GM19328 (cell line): ENCODE results near the gene CYP4A11.
"Not testable (repeated sequence)": the region's sequence is repeated elsewhere in the genome, so short reads cannot be mapped to it uniquely, and the experiment has no call there.

Experiments used
- ATAC-seq: cut with Tn5 transposase; IDR thresholded peaks from one replicate; pipeline ENCODE4 v1.9.1; 2021; ENCODE audit warnings: mild to moderate bottlenecking, moderate library complexity; ENCODE audit not compliant: unreplicated experiment

The CYP4A11 gene, protein sequence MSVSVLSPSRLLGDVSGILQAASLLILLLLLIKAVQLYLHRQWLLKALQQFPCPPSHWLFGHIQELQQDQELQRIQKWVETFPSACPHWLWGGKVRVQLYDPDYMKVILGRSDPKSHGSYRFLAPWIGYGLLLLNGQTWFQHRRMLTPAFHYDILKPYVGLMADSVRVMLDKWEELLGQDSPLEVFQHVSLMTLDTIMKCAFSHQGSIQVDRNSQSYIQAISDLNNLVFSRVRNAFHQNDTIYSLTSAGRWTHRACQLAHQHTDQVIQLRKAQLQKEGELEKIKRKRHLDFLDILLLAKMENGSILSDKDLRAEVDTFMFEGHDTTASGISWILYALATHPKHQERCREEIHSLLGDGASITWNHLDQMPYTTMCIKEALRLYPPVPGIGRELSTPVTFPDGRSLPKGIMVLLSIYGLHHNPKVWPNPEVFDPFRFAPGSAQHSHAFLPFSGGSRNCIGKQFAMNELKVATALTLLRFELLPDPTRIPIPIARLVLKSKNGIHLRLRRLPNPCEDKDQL

DNA sequence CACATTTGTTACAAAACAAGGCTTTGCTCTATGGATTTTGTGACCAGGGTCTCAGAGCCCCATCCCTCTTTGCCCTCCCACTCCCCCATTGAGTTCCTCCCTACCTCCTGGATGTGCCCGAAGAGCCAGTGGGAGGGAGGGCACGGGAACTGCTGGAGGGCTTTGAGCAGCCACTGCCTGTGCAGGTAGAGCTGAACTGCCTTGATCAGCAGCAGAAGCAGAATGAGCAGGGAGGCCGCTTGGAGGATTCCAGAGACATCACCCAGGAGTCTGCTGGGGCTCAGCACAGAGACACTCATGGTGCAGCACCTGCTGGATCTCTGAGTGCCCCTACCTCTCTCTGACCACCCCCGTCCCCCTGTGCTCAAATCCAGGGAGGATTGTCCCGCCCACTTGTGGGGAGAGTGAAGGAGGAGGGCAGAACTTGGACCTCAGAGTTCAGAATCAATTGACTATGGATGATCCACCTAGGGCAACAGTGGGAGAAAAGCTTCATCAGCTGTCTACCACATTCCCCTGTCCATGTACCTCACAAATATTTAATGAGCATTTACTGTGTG, at the start of gene CYP4A11:
Gene CYP4A11, minus strand, starts transcription at position 342 of the 560 bp plus-strand sequence. Its CDS starts 43 bp downstream, at position 299.
- ATAC-seq: no peak

- ATAC-seq: not testable (repeated sequence)
These were observed 49.3 kb upstream of the CYP4A11 start for GRCh38 chr1:46990541-46990940.

DNA sequence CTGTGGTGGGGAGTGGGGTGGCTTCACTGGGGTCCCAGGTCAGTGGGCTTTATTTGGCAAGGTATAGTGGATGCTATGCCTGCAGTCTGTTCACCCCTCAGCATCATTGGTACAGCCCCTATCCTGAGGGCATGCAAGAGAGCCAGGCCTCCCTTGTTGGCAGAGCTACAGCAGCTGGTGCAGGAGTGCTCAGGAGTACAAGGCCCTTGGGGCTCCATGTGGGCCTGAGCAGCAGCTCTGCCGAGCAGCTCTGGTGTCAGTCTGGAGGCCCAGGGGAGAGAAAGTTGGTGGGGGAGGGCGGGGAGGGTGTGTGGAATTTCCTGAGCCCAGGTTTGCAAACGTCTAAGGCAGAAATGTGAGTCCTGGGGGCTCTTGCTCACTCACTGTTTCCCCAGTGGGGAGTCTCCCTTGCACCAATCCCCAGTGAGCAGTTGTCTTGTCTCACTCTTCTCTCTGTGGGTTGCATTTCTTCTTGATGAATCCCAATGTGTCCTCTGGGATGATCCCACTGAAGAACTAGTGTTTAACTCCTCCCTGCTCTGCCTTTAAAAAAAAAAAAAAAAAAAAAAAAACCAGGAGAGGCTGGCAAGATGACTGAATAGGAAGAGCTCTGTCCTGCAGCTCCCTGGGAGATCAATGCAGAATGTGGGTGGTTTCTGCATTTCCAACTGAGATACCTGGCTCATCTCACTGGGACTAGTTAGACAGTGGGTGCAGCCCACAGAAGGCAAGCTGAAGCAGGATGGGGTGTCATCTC, 42.7 kb upstream of the CYP4A11 start:
- ATAC-seq: no peak

- no peak for ATAC-seq
These were observed 42.0 kb upstream of the CYP4A11 start for GRCh38 chr1:46983166-46983829.

DNA sequence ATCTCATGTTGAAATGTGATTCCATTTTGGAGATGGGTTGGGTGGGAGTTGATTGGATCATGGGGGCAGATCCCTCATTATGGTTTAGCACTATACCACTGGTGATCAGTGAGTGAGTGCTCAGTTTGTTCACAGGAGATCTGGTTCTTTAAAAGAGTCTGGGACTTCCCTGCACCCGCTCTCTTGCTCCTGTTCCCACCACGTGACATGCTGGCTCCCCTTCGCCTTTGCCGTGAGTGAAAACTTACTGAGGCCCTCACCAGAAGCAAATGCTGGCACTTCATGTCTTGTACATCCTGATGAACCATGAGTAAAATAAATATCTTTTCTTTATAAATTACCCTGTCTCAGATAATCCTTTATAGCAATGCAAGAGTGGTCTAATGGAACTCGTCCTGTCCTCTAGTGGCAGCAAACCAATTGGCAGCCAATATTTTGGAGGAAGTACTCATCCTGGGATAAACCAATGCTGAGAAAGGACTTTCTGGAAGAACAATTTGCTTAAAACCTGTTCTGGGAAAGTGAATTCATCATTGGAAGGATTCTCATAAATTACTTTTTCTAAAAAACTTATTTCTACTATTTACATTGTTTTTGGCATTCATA, 27.8 kb upstream of the CYP4A11 start:
- ATAC-seq: no peak

DNA sequence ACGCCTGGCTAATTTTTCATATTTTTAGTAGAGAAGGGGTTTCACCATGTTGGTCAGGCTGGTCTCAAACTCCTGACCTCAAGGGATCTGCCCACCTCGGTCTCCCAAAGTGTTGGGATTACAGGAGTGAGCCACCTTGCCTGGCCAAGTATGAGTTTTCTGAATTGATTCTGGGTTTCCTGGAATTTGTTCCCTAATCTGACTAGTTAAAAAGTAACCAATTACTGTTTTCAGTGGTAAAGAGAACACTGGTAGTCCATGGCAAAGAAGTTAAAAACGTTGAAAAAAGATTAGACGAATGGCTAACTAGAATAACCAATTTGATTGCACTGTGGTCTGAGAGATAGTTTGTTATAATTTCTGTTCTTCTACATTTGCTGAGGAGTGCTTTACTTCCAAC, 21.0 kb upstream of the CYP4A11 start:
- ATAC-seq: not testable (repeated sequence)

- no peak for ATAC-seq
These were observed 19.9 kb upstream of the CYP4A11 start for GRCh38 chr1:46961066-46961758.

DNA sequence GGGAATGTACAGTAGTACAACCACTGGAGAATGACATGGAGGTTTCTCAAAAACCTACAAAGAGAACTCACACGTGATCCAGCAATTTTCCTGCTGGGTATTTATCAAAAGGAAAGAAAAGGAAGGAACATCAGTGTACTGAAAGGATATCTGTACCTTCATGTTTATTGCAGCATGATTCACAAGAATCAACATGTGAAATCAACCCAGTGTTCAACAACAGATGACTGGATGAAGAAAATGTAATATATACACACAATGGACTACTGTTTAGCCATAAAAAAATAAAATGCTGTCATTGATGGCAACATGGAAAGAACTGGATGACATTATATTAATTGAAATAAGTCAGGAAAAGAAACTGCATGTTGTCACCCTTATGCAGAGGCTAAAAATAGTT, 19.0 kb upstream of the CYP4A11 start:
- ATAC-seq: no peak

- ATAC-seq: not testable (repeated sequence)
These were observed 13.8 kb upstream of the CYP4A11 start for GRCh38 chr1:46955116-46955515.

GRCh38 chr1:46953847-46954246, 12.6 kb upstream of the CYP4A11 start:
- ATAC-seq: not testable (repeated sequence)

DNA sequence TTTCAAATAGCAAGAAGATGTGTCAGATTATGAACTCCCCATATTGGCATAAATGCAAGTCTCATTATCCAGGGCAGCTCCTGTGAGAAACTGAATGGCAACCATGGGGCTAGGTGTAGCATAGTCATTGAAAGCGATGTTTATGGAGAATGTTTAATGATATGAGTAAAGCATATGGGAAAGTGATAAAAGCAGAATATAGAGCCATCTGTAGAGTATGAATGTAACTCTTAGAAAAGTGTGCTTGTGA, 8.1 kb upstream of the CYP4A11 start:
- ATAC-seq: not testable (repeated sequence)

GRCh38 chr1:46948629-46949416, 7.5 kb upstream of the CYP4A11 start:
- ATAC-seq: no peak

DNA sequence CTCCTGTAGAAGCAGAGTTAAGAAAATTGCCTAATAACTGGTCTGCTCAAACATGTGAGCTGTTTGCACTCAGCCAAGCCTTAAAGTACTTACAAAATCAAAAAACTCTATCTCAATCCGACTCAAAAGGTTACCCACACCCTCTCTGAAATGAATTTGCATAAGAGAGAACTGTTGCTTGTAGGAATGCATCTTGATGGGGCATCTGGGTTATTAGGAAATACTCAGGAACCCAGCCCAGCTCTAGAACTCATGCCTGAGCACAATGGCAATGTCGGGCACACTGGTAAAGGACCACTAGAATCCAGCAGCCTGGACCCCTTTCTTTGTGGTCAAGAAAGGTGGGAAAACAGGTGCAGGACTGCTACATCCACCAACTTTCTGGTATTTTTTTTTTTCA, 6.4 kb upstream of the CYP4A11 start:
- ATAC-seq: not testable (repeated sequence)

- ATAC-seq: no peak
These were observed 810 bp upstream of the CYP4A11 start for GRCh38 chr1:46942086-46942485.

DNA sequence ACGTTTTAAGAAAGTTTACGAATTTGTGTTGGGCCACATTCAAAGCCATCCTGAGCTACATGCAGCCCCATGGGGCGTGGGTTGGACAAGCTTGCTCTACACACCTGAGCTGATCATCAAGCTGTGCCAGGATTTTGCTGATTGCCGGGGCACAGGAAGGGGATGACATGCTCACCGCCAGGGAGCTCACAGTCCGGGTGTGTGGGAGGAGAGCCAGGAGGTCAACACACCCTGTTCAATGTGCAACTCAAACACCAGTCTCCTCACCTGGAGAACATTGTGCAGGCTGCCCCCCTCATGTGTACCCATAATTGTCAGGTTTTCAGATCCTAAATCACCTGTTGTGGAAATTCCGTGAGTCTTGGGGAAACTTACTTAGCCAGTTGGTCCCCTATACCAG, 969 bp downstream of the CYP4A11 start:
- no peak for ATAC-seq

GRCh38 chr1:46937270-46937669, 4.0 kb downstream of the CYP4A11 start:
- no peak for ATAC-seq

DNA sequence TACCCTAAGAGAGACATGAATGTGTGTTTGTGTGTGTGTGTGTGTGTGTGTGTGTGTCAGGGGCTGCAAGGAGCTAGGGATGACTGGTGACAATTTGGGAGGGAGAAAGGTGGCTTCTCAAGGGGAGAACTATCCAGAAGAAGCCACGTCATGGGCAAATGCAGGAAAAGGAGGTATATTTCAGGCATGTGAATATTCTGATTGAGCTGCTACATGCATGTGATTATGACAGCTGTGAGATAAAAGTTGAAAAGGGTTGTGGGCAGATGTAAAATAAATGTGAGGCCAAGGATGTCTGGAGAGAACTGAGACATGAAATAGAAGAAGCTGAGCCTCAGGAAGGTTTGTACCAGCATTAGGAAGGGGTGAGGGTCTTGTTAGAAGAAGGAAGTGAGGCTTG, 4.5 kb downstream of the CYP4A11 start:
- ATAC-seq: no peak

GRCh38 chr1:46934852-46935251, 6.4 kb downstream of the CYP4A11 start:
- not testable (repeated sequence) for ATAC-seq

- ATAC-seq: not testable (repeated sequence)
These were observed 9.3 kb downstream of the CYP4A11 start for GRCh38 chr1:46932020-46932419.
